Choroid plexus epithelial cell (primary cell): ENCODE measurements around the gene C5AR1.
"Not testable (repeated sequence)": the region's sequence is repeated elsewhere in the genome, so short reads cannot be mapped to it uniquely, and the experiment has no call there.

Experiments
- DNase-seq: peaks from one replicate; pipeline ENCODE4 v3.0.0-alpha.2; 2010; ENCODE audit warnings: low read depth
- H3K4me3 ChIP-seq: 2 replicates; pipeline ENCODE4 v1.5.1; 2011; ENCODE audit warnings: low read depth, mild to moderate bottlenecking, control low read depth, low read length, moderate library complexity
- CTCF ChIP-seq: conservative IDR thresholded peaks from 2 replicates; pipeline ENCODE4 v1.5.1; 2011; ENCODE audit warnings: low read depth, mild to moderate bottlenecking, control low read depth, inconsistent platforms, low read length, moderate library complexity

The C5AR1 gene

GRCh38 chr19:47274891-47275761, 34.5 kb upstream of the C5AR1 start:
- peak; percentile 28 for DNase-seq
- TF ChIP-seq CTCF = no peak
- H3K4me3 ChIP-seq = peak overlapping the region; percentile 56

DNA sequence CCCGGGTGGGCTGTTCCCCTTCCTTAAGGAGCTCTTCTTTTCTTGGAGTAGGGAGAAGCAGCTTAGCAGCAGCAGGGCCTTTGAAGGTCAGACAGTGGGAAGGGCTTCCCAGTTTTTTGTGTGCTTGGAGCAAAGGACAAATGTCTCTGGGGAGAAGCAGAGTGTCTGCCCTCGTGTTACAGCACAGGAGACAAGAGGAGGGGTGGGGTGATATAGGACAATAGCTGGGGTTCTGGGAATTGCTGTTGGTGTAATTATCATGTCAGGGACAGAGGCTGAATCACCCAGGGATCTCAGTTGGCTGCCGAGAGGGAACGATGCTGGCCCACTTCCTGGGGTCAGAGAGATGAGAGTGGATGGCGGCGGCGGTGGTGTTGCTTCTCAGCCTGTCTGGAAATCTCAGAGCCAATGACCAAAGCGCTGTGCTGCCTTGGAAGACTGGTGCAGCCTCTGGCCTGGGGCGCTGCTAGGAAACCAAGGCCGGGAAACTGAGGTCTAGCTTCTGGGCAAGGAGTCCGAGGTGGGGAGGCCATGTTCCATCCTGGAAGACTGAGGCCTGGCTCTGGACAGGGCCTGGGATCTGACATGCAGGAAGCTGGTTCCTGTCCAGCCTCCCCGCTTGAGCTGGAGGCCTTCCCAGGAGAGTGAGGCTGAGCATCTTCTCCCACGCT, 33.7 kb upstream of the C5AR1 start:
- peak overlapping the region; percentile 56 for H3K4me3 ChIP-seq
- DNase-seq = peak; percentile 53
- no peak for TF ChIP-seq CTCF

- DNase-seq, H3K4me3 ChIP-seq: not testable (repeated sequence)
Observed at GRCh38 chr19:47276513-47276912, 33.1 kb upstream of the C5AR1 start.

DNA sequence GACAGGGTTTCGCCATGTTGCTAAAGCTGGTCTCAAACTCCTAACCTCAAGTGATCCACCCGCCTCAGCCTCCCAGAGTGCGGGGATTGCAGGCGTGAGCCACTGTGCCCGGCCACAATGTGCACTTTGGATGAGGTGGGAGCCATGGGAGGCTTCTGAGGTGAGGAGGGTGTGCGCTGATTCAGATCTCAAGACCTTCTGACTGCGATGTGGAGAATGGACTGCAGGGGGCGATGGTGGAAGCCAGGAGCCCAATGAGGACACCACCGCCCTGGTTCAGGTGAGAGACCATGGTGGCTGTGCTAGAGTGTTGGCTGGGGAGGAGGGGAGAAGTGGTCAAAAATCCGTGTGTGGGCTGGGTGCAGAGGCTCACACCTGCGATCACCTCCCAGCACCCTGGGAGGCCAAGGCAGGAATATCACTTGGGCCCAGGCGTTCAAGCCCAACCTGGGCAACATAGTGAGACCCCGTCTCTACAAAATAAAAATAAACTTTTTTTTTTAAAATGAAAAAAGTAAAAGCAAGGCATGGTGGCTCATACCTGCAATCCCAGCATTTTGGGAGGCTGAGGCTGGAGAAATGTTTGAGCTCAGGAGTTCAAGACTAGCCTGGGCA, 29.4 kb upstream of the C5AR1 start:
- peak; percentile 62 for TF ChIP-seq CTCF
- peak; percentile 30 for DNase-seq
- no peak overlapping the region for H3K4me3 ChIP-seq

DNA sequence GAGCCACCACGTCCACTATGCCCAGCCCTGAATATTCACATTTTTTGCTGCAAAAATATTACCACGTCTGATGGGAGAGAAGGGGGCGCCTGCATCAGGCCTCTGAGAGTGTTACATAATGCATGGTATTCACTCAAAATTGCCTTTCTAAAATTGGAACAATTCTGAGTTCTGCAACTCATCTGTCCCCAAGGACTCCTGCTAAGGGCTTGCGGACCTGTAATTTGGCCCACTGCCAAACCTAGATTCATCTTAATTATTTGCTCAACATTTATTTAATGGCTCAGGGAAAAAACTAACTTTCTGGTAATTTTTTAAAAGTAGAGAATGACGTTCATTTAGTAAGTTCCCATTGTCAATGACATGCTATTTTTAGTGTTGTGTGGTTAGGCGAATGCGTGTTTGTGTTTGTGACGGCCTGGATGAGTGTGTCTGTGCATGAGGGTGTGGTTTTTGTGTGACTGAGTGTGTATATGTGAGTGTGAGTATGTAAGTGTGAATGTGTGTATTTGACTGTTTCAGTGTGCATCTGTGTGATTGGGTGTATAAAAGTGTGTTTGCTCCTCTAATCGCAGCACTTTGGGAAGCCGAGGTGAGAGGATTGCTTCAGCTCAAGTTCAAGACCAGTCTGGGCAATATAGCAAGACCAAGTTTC, 26.1 kb upstream of the C5AR1 start:
- no peak overlapping the region for H3K4me3 ChIP-seq
- no peak for DNase-seq
- TF ChIP-seq CTCF = no peak

DNA sequence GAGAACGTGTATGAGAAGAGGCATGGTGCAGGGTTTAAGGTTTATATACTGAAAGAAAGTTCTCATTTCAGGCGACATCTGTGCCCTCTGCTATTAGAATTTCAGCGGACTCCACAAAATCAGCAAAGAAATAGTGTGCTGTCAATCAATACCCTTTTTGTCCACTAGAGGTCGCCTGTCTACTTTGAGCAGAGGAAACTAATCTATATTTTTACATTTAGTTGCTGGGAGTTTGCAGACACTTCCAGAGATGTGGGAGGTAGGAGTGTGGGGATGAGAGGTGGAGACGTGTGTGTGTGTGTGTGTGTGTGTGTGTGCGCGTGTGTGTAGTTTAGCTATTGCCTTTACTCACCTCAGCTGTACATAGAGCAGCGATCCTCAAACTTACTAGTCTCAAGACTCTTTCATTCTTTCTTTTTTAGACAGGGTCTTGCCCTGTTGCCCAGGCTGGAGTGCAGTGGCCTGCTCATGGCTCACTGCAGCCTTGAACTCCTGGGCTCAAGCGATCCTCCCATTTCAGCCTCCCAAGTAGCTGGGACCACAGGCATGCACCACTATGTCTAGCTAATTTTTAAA, 25.2 kb upstream of the C5AR1 start:
- H3K4me3 ChIP-seq = no peak overlapping the region
- peak; percentile 78 for DNase-seq
- peak; percentile 79 for TF ChIP-seq CTCF

DNA sequence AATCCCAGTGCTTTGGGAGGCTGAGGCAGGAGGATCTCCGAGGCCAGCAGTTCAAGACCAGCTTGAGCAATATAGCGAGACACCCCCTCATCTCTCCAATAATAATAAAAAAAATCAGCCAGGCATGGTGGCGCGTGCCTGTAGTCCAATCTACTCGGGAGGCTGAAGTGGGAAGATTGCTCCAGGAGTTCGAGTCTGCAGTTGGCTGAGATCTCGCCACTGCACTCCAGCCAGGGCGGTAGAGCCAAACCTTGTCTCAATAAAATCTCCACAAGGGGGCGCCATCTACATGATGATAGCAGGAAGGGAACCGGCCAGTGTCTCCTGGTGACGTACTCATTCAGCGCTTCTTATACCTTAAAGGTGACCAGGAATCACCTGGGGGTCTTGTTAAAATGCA, 13.6 kb upstream of the C5AR1 start:
- DNase-seq = peak; percentile 89
- H3K4me3 ChIP-seq = no peak overlapping the region
- peak; percentile 85 for TF ChIP-seq CTCF

DNA sequence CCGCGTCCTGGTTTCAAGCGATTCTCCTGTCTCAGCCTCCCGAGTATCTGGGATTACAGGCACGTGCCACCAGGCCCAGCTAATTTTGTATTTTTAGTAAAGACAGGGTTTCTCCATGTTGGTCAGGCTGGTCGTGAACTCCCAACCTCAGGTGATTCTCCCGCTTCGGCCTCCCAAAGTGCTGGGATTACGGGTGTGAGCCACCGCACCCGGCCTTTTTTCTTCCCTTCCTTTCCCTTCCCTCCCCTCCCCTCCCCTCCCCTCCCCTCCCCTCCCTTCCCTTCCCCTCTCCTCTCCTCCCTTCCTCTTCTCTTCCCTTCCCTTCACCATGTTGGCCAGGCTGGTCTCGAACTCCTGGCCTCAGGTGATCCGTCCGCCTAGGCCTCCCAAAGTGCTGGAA, 8.8 kb upstream of the C5AR1 start:
- DNase-seq, H3K4me3 ChIP-seq: not testable (repeated sequence)
